ENCODE measurements around the gene PRKN.

Gene PRKN

GRCh38 chr6:161417717-161418462, 1309.7 kb downstream of the PRKN start:
- no peak for DNase-seq

- DNase-seq = no peak
These were observed 1312.2 kb downstream of the PRKN start for GRCh38 chr6:161415302-161415855.

- no peak for DNase-seq
These were observed 1312.9 kb downstream of the PRKN start for GRCh38 chr6:161414707-161415106.

- DNase-seq = no peak
These were observed 1313.4 kb downstream of the PRKN start for GRCh38 chr6:161414180-161414579.

- no peak for DNase-seq
These were observed 1314.2 kb downstream of the PRKN start for GRCh38 chr6:161413355-161413771.

GRCh38 chr6:161412795-161413194, 1314.8 kb downstream of the PRKN start:
- no peak for DNase-seq

GRCh38 chr6:161411265-161411944, 1316.2 kb downstream of the PRKN start:
- DNase-seq = no peak

- DNase-seq = no peak
These were observed 1316.8 kb downstream of the PRKN start for GRCh38 chr6:161410736-161411135.

- DNase-seq = no peak
These were observed 1317.5 kb downstream of the PRKN start for GRCh38 chr6:161410076-161410475.

GRCh38 chr6:161409353-161409752, 1318.2 kb downstream of the PRKN start:
- no peak for DNase-seq

GRCh38 chr6:161408041-161408440, 1319.5 kb downstream of the PRKN start:
- DNase-seq = no peak

- no peak for DNase-seq
These were observed 1320.0 kb downstream of the PRKN start for GRCh38 chr6:161407581-161407980.

GRCh38 chr6:161407115-161407514, 1320.5 kb downstream of the PRKN start:
- DNase-seq = no peak

- DNase-seq = no peak
These were observed 1320.9 kb downstream of the PRKN start for GRCh38 chr6:161406646-161407045.

- DNase-seq = no peak
These were observed 1322.1 kb downstream of the PRKN start for GRCh38 chr6:161405418-161405817.

GRCh38 chr6:161403717-161404116, 1323.8 kb downstream of the PRKN start:
- DNase-seq = no peak

GRCh38 chr6:161401587-161402309, 1325.8 kb downstream of the PRKN start:
- no peak for DNase-seq

- no peak for DNase-seq
These were observed 1326.9 kb downstream of the PRKN start for GRCh38 chr6:161400671-161401070.

GRCh38 chr6:161396539-161396938, 1331.0 kb downstream of the PRKN start:
- DNase-seq = no peak

- no peak for DNase-seq
These were observed 1331.8 kb downstream of the PRKN start for GRCh38 chr6:161395716-161396231.

- no peak for DNase-seq
These were observed 1333.1 kb downstream of the PRKN start for GRCh38 chr6:161394437-161394836.

- DNase-seq = peak; percentile 38
These were observed 1333.7 kb downstream of the PRKN start for GRCh38 chr6:161393839-161394364.

GRCh38 chr6:161393292-161393691, 1334.3 kb downstream of the PRKN start:
- DNase-seq = no peak
